ENCODE measurements around the gene RAMP3. TPM values are rescaled to one million over a fixed set of nuclear protein-coding genes. Genes with fewer than 3 reads are reported as not detected.

The RAMP3 gene
- total and polyA plus RNA-seq, 7 donors = 2.5 to 57.8 (median 26.0) TPM

DNA sequence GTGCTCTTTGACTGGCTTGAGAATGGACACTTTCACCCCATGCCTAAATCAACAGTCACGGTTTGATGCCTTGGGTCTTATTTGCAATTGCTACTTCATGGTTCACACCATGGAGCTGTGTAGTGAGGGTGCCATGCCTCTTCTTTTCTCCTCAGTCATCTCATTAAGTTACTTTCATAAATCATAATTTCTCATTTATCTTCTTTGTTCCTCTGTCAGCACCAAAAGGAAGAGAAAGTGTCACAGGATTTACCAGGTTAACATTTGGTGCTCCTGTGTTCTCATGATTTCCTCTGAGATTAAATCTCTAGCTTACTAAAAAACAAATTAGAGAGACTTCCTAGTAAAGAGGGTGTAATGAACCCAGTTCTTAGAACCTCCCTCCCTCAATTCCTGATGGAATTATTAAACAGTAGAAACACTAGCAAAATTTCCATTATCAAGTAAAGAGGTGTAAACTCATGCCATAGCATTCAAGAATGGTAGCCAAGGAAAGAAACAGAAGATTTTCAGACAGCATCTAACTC is 75.7 kb downstream of the RAMP3 start:
- Histone ChIP-seq H3K36me3 (no peaks in the 10 kb centered on the region), H3K27me3 (peaks cover 0 to 6% (median 0%) of the 10 kb centered on the region in 3 donors), H3K4me3 (no peak overlapping the region), H3K27ac (no peak overlapping the region), H3K9me3 (no peaks in the 10 kb centered on the region), H3K4me1 (no peaks in the 10 kb centered on the region)
- intact Hi-C loops (cut with DNase I) = no loop called here
- TF ChIP-seq EP300 (IDR thresholded peaks at IDR 0.05) (no peak), CTCF (IDR thresholded peaks at IDR 0.05) (no peak), POLR2AphosphoS5 (IDR thresholded peaks at IDR 0.05) (no peak), POLR2A (IDR thresholded peaks at IDR 0.05) (no peak)
- WGBS, 2 donors = 58 to 81% methylated on average over 1 of the region's 1 CpG
- DNase-seq = no peak

Other genes starting within 250 kb of the RAMP3 start
- 1 to 10 TPM; 1.1 to 3.4 (median 1.1) TPM for gene MYO1G, start 178.8 kb upstream of the RAMP3 start, total RNA-seq
- 10 to 100 TPM in 1 of 3 donors, 1 to 10 TPM in 2; 2.4 to 19.5 (median 2.8) TPM for gene MYO1G, start 178.8 kb upstream of the RAMP3 start, polyA plus RNA-seq
- gene CCM2, start 157.6 kb upstream of the RAMP3 start, total RNA-seq = 10 to 100 TPM; 28.1 to 40.7 (median 36.3) TPM
- 10 to 100 TPM; 29.1 to 54.2 (median 29.4) TPM for gene CCM2, start 157.6 kb upstream of the RAMP3 start, polyA plus RNA-seq
- gene NACAD, start 68.8 kb upstream of the RAMP3 start, total RNA-seq = 1 to 10 TPM; 3.2 to 8.9 (median 4.9) TPM
- 1 to 10 TPM in 1 of 3 donors, under 1 TPM in 2; 0.23 to 1.9 (median 0.60) TPM for gene NACAD, start 68.8 kb upstream of the RAMP3 start, polyA plus RNA-seq
- gene TBRG4, start 46.1 kb upstream of the RAMP3 start, total RNA-seq = 10 to 100 TPM; 40.3 to 57.1 (median 46.8) TPM
- gene TBRG4, start 46.1 kb upstream of the RAMP3 start, polyA plus RNA-seq = 10 to 100 TPM; 31.8 to 80.1 (median 44.6) TPM